Ishikawa (cell line): ENCODE data around the gene PSMA7.

ENCODE experiments used
- CEBPB ChIP-seq: IDR thresholded peaks from 2 replicates; pipeline ENCODE4 v1.6.1; 2012
- CREB1 ChIP-seq: IDR thresholded peaks from 2 replicates; pipeline ENCODE4 v1.6.1; 2012; ENCODE audit warnings: low read depth
- EP300 ChIP-seq: IDR thresholded peaks from 2 replicates; pipeline ENCODE4 v1.6.1; 2012; ENCODE audit warnings: borderline replicate concordance
- MAX ChIP-seq: IDR thresholded peaks from 2 replicates; pipeline ENCODE4 v1.6.1; 2012
- NFIC ChIP-seq: IDR thresholded peaks from 2 replicates; pipeline ENCODE4 v1.6.1; 2012
- RAD21 ChIP-seq: IDR thresholded peaks from 2 replicates; pipeline ENCODE4 v1.6.1; 2012; ENCODE audit warnings: low read depth
- REST ChIP-seq: IDR thresholded peaks from 2 replicates; pipeline ENCODE4 v1.6.1; 2012; ENCODE audit warnings: low read depth, mild to moderate bottlenecking
- TAF1 ChIP-seq: IDR thresholded peaks from 2 replicates; pipeline ENCODE4 v1.6.1; 2012; ENCODE audit warnings: low read depth, mild to moderate bottlenecking
- TCF12 ChIP-seq: IDR thresholded peaks from 2 replicates; pipeline ENCODE4 v1.6.1; 2012; ENCODE audit warnings: low read depth
- TEAD4 ChIP-seq: IDR thresholded peaks from 2 replicates; pipeline ENCODE4 v1.6.1; 2012
- YY1 ChIP-seq: IDR thresholded peaks from 2 replicates; pipeline ENCODE4 v1.6.1; 2012; ENCODE audit warnings: low read depth
- ZBTB7A ChIP-seq: IDR thresholded peaks from 2 replicates; pipeline ENCODE4 v1.6.1; 2012; ENCODE audit warnings: low read depth

GRCh38 chr20:62135573-62136266, 7.5 kb downstream of the PSMA7 start:
- TF ChIP-seq YY1: no peak
- TF ChIP-seq EP300: no peak
- no peak for TF ChIP-seq ZBTB7A
- TF ChIP-seq TAF1: no peak
- no peak for TF ChIP-seq TCF12
- TF ChIP-seq REST: no peak
- no peak for TF ChIP-seq NFIC
- no peak for TF ChIP-seq MAX
- no peak for TF ChIP-seq TEAD4
- TF ChIP-seq RAD21: no peak
- no peak for TF ChIP-seq CEBPB
- no peak for TF ChIP-seq CREB1
